Activated T-cell treated with anti-CD3 and anti-CD28 coated beads, Interleukin-2, amount 50 U/mL, for 72 hours (primary cell): ENCODE data around the gene EFNB1. TPM values are rescaled to one million over a fixed set of nuclear protein-coding genes. Genes with fewer than 3 reads are reported as not detected.
"Not testable (repeated sequence)": the region's sequence is repeated elsewhere in the genome, so short reads cannot be mapped to it uniquely, and the experiment has no call there.

Experiments
- ATAC-seq, 2 donors: fragments of 150-1000 bp; cut with Tn5 transposase; replicated peaks in 1 of 2; 2 replicates each; pipeline ENCODE4 v1.10.0; 2021; ENCODE audit warnings: moderate library complexity in 2 of 2, mild to moderate bottlenecking in 1 of 2
- DNase-seq, 2 donors: peaks; one replicate each; pipeline ENCODE4 v3.0.0; 2021 to 2022; ENCODE audit warnings: mixed read lengths in 1 of 2
- H3K27ac Mint-ChIP-seq: one replicate; pipeline ENCODE4 v1.8.0; 2022; ENCODE audit warnings: mild to moderate bottlenecking, moderate library complexity, mixed read lengths
- H3K27me3 Mint-ChIP-seq: one replicate; pipeline ENCODE4 v1.8.0; 2022; ENCODE audit warnings: low read depth, mixed read lengths
- H3K36me3 Mint-ChIP-seq, 2 donors: one replicate each; pipeline ENCODE4 v1.8.0; 2022; ENCODE audit warnings: mixed read lengths in 2 of 2, mild to moderate bottlenecking in 1 of 2; ENCODE audit not compliant: insufficient read depth in 2 of 2
- H3K4me1 Mint-ChIP-seq: one replicate; pipeline ENCODE4 v1.8.0; 2022; ENCODE audit warnings: low read depth, mixed read lengths
- H3K4me3 Mint-ChIP-seq, 2 donors: one replicate each; pipeline ENCODE4 v1.8.0; 2022; ENCODE audit warnings: mild to moderate bottlenecking in 2 of 2, mixed read lengths in 2 of 2, moderate library complexity in 2 of 2
- H3K9me3 Mint-ChIP-seq, 2 donors: one replicate each; pipeline ENCODE4 v1.8.0; 2022; ENCODE audit warnings: mixed read lengths in 2 of 2
- total RNA-seq, 2 donors: library from RNA; stranded (reverse); gene quantifications; one replicate each; pipeline ENCODE4 v1.2.3, GENCODE V29; 2022

EFNB1 gene
- total RNA-seq, result 1 to 10 TPM; 5.1 to 5.7 TPM

GRCh38 chrX:68828740-68829581 is at the start of gene EFNB1:
EFNB1 (plus strand) TSS chrX:68829021; CDS start chrX:68829777, 756 bp downstream.
- DNase-seq (peak; percentile 84 to 87), ATAC-seq (peak; percentile 89 to 90)
- Mint-ChIP-seq H3K4me1 (peaks cover 21% of the 10 kb centered on the region), H3K9me3 (no peaks in the 10 kb centered on the region), H3K4me3 (peak within 1 kb of the TSS; percentile 85 to 87), H3K27me3 (peaks cover 18% of the 10 kb centered on the region), H3K27ac (peak within 1 kb of the TSS; percentile 15), H3K36me3 (no peaks in the 10 kb centered on the region)

DNA sequence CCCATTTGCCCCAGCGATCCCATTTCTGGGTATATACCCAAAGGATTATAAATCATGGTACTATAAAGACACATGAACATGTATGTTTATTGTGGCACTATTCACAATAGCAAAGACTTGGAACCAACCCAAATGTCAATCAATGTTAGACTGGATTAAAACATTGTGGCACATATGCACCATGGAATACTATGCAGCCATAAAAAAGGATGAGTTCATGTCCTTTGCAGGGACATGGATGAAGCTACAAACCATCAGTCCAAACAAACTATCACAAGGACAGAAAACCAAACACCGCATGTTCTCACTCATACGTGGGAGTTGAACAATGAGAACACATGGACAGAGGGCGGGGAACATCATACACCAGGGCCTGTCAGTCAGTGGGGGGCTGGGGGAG is 47.5 kb upstream of the EFNB1 start:
- H3K36me3 Mint-ChIP-seq, H3K4me3 Mint-ChIP-seq, H3K27ac Mint-ChIP-seq, DNase-seq, H3K4me1 Mint-ChIP-seq, ATAC-seq, H3K9me3 Mint-ChIP-seq: not testable (repeated sequence)
- peaks cover 46% of the 10 kb centered on the region for H3K27me3 Mint-ChIP-seq

GRCh38 chrX:68784816-68785215 is 44.0 kb upstream of the EFNB1 start:
- no peak for DNase-seq
- Mint-ChIP-seq H3K27ac (no peak overlapping the region), H3K36me3 (no peaks in the 10 kb centered on the region), H3K27me3 (peaks cover 22% of the 10 kb centered on the region), H3K9me3 (no peaks in the 10 kb centered on the region), H3K4me3 (no peak overlapping the region), H3K4me1 (no peaks in the 10 kb centered on the region)
- ATAC-seq, result no peak

GRCh38 chrX:68786581-68786980 is 42.2 kb upstream of the EFNB1 start:
- not testable (repeated sequence) for H3K4me1 Mint-ChIP-seq, H3K9me3 Mint-ChIP-seq, H3K27ac Mint-ChIP-seq, DNase-seq, H3K4me3 Mint-ChIP-seq, ATAC-seq, H3K36me3 Mint-ChIP-seq
- peaks cover 22% of the 10 kb centered on the region for H3K27me3 Mint-ChIP-seq

DNA sequence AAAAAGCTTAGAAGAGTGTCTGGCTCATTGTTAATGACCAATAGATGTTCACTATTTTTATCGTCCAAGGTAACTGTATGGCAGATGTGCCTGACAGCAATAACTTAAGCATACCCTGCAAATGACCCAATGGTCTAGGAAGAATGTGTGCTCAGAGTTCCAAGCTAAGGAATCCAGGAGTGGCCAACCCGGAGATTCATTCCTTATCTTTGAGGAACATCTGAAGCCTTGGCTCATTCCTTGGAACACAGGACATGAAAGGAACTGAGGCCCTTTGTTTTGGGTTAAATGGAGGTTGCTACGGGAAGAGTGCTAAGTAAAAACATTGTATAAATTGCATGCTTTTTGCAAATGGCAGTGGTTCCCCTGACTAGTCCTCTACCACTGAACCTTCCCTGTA is 38.9 kb upstream of the EFNB1 start:
- Mint-ChIP-seq H3K27ac (no peak overlapping the region), H3K4me1 (no peaks in the 10 kb centered on the region), H3K36me3 (no peaks in the 10 kb centered on the region), H3K9me3 (no peaks in the 10 kb centered on the region), H3K4me3 (no peak overlapping the region), H3K27me3 (peaks cover 34% of the 10 kb centered on the region)
- ATAC-seq (no peak), DNase-seq (no peak)

GRCh38 chrX:68792083-68792482 is 36.7 kb upstream of the EFNB1 start:
- ATAC-seq (no peak), DNase-seq (no peak)
- Mint-ChIP-seq H3K27ac (no peak overlapping the region), H3K4me1 (no peaks in the 10 kb centered on the region), H3K36me3 (no peaks in the 10 kb centered on the region), H3K9me3 (no peaks in the 10 kb centered on the region), H3K4me3 (no peak overlapping the region), H3K27me3 (peaks cover 52% of the 10 kb centered on the region)

- H3K4me3 Mint-ChIP-seq, result no peak overlapping the region
- H3K9me3 Mint-ChIP-seq, result peaks cover 4 to 8% of the 10 kb centered on the region in 2 donors
- DNase-seq (no peak), ATAC-seq (no peak)
- no peak overlapping the region for H3K27ac Mint-ChIP-seq
- H3K36me3 Mint-ChIP-seq, result peaks cover 6 to 7% of the 10 kb centered on the region in 2 donors
- H3K27me3 Mint-ChIP-seq, result peaks cover 46% of the 10 kb centered on the region
- no peaks in the 10 kb centered on the region for H3K4me1 Mint-ChIP-seq
These were observed 34.4 kb upstream of the EFNB1 start for GRCh38 chrX:68794461-68794860.

DNA sequence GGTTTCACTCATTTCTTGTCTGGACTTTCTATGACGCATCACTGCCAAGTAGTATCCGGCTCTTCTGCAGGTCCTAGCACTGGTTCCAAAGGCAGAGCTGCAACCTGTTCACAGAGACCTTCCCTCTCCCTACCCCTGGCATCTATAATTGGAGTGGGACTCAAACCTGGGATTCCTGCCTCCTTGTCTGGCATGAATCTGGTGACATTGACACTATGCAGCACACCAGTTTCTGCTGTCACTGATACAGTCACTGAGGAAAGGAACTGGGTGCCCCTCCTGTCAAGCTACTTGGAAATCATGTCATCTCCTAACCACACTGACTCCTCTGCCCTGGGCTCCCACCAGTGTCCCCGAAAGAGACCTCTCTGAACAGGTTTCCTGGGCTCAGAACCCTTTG is 33.1 kb upstream of the EFNB1 start:
- Mint-ChIP-seq H3K36me3 (peaks cover 10 to 17% of the 10 kb centered on the region in 2 donors), H3K9me3 (peaks cover 9 to 11% of the 10 kb centered on the region in 2 donors), H3K4me3 (no peak overlapping the region), H3K27ac (no peak overlapping the region), H3K27me3 (peaks cover 59% of the 10 kb centered on the region), H3K4me1 (no peaks in the 10 kb centered on the region)
- DNase-seq (no peak), ATAC-seq (no peak)

GRCh38 chrX:68798400-68798799 is 30.4 kb upstream of the EFNB1 start:
- peaks cover 56% of the 10 kb centered on the region for H3K27me3 Mint-ChIP-seq
- not testable (repeated sequence) for DNase-seq, H3K27ac Mint-ChIP-seq, ATAC-seq, H3K4me1 Mint-ChIP-seq, H3K4me3 Mint-ChIP-seq
- H3K9me3 Mint-ChIP-seq, result peaks cover 9 to 11% of the 10 kb centered on the region in 2 donors
- H3K36me3 Mint-ChIP-seq, result peaks cover 10 to 17% of the 10 kb centered on the region in 2 donors

DNA sequence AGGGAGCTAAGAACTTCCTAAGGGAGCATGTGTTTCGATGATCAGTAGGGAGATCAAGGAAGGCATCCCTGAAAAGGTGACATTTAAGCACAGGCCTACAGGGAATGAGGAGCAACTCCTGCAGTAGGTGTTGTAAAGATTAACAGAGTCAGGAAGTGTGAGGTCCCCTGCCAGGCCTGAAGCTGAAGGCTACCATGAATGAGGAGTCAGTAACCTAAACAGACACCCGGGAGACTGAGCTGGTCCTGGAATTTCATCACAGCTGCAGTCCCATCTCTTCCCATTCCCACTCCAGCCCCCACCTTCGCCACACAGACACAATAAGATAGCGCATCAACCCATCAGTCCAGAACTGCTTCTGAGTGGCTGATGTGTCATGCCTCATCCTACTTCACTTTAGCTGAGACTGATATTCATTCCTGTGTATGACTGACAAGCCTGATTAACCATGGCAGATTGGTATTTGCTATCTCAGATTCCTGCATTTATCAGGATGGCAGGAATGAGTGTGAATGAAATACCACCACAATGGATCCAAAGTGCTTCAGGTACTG is 27.0 kb upstream of the EFNB1 start:
- H3K4me1 Mint-ChIP-seq, result no peaks in the 10 kb centered on the region
- DNase-seq (no peak), ATAC-seq (no peak)
- H3K36me3 Mint-ChIP-seq, result peaks cover 10 to 17% of the 10 kb centered on the region in 2 donors
- peaks cover 54% of the 10 kb centered on the region for H3K27me3 Mint-ChIP-seq
- H3K4me3 Mint-ChIP-seq, result no peak overlapping the region
- H3K9me3 Mint-ChIP-seq, result peaks cover 9 to 11% of the 10 kb centered on the region in 2 donors
- no peak overlapping the region for H3K27ac Mint-ChIP-seq

DNA sequence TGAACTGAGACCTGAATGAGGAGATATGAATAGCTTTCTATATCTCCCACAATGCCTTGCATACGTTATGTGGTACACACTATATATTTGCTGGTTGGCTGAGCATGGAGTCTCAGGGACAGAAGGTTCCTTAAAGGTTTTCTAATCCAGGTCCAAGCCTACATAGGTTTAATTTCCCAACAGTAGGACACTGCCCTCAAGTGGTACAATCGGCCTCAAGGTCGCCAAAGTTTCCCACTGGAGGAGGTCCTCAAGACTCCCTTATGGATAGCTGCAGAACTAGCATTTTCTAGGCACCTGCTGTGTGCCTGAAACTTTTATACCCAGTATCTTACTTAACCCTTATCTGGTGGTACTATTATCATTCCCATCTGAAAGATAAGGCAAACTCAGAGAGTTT is 21.0 kb upstream of the EFNB1 start:
- DNase-seq (no peak), ATAC-seq (peak in 1 of 2 donors; percentile 25)
- Mint-ChIP-seq H3K4me3 (no peak overlapping the region), H3K27me3 (peaks cover 44% of the 10 kb centered on the region), H3K4me1 (no peaks in the 10 kb centered on the region), H3K9me3 (peaks cover 0 to 1% of the 10 kb centered on the region in 2 donors), H3K27ac (no peak overlapping the region), H3K36me3 (peaks cover 0 to 2% of the 10 kb centered on the region in 2 donors)

DNA sequence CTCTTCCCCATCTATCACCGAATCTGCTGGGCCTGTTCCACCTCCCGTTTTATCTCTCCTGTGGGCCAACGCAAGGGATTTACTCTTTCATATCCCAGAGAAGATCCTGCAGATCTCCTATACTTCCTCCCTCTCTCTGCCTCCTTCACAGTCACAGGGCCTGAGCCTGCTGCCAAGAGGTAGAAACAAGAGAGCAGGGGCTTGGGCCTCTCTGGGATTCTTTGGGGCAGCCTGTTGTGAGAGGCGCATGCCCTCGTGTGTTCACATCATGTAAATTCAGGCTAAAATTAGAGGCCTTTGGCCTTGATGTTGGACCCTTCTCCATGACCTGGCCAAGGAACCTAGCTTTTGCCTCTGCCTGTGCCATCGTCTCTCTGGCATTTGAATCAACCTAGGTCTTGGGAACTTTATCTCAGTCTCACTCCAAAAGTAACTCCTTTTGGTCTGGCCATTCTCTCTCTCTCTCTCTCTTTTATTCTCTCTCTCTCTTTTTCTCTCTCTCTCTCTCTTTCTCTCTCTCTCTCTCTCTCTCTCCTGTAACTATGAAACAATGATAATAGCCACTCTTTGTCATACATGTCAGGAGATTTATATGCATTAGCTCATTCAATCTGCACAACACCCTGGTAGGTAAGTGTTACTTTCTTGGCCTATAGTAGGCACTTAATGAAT is 20.0 kb upstream of the EFNB1 start:
- Mint-ChIP-seq H3K4me1 (no peaks in the 10 kb centered on the region), H3K27ac (no peak overlapping the region), H3K9me3 (peaks cover 0 to 1% of the 10 kb centered on the region in 2 donors), H3K27me3 (peaks cover 35% of the 10 kb centered on the region), H3K4me3 (no peak overlapping the region), H3K36me3 (peaks cover 0 to 2% of the 10 kb centered on the region in 2 donors)
- no peak for DNase-seq
- ATAC-seq, result no peak

DNA sequence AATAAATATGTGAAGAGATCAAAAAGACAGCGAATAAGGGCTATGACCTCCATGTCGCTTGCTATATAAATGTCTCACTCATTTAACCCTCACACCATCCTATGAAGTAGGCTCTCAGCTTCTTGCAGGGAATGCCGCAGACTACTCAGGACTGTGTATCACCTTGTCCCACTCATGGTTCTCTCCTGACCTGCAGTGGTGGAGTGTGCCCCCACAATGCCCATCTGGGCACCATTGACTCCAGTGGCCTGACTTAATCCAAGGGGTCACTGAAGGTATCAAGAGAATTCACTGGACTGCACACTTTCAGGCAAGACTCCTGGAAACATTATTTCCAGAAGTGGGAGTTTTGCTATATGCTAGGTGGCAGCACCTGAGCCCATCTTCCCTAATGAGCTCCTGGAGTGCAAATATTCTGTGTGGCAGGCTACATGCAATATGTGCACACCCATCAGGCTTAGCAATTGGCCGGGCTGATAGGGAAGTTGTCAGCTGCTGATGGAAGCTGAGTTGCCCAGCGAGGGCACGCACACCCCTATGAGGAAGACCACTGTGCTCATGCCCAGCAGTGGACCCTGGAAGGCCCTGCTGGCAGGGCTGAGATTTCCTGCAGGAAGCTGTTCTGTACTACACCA is 8.2 kb upstream of the EFNB1 start:
- Mint-ChIP-seq H3K27ac (no peak overlapping the region), H3K9me3 (no peaks in the 10 kb centered on the region), H3K4me3 (no peak overlapping the region), H3K36me3 (no peaks in the 10 kb centered on the region), H3K27me3 (peaks cover 47% of the 10 kb centered on the region), H3K4me1 (no peaks in the 10 kb centered on the region)
- DNase-seq, result no peak
- ATAC-seq, result no peak
